GM12874 (cell line): ENCODE measurements around the gene ALKBH3.

Experiments
- TF ChIP-seq, protein P1 (sequence below): IDR thresholded peaks from 2 replicates; pipeline ENCODE4 v1.5.1; 2011; ENCODE audit warnings: low read depth, mild to moderate bottlenecking, control low read depth, low read length, moderate library complexity; ENCODE audit not compliant: insufficient read depth

The ALKBH3 gene

DNA sequence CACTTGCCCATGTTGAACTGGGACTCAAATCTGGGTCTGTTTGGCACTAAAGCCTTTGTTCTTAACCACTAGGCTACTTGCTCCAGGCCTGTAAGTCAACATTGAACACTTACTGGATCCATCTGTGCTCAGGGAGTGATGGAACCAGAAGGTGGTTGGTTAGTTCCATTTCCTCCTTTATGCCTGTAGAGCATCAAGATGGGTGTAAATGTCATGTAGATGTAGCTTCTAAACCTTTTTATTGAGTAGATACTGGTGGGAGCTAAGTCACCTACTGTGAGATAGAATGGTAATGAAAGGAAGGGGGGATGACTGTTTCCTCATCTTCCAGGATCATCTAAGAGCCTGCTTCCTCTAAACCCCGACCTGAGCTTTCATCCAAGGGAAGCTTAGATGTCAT lies 38.6 kb upstream of the ALKBH3 start:
- TF ChIP-seq, protein P1, sequence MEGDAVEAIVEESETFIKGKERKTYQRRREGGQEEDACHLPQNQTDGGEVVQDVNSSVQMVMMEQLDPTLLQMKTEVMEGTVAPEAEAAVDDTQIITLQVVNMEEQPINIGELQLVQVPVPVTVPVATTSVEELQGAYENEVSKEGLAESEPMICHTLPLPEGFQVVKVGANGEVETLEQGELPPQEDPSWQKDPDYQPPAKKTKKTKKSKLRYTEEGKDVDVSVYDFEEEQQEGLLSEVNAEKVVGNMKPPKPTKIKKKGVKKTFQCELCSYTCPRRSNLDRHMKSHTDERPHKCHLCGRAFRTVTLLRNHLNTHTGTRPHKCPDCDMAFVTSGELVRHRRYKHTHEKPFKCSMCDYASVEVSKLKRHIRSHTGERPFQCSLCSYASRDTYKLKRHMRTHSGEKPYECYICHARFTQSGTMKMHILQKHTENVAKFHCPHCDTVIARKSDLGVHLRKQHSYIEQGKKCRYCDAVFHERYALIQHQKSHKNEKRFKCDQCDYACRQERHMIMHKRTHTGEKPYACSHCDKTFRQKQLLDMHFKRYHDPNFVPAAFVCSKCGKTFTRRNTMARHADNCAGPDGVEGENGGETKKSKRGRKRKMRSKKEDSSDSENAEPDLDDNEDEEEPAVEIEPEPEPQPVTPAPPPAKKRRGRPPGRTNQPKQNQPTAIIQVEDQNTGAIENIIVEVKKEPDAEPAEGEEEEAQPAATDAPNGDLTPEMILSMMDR, result no peak

DNA sequence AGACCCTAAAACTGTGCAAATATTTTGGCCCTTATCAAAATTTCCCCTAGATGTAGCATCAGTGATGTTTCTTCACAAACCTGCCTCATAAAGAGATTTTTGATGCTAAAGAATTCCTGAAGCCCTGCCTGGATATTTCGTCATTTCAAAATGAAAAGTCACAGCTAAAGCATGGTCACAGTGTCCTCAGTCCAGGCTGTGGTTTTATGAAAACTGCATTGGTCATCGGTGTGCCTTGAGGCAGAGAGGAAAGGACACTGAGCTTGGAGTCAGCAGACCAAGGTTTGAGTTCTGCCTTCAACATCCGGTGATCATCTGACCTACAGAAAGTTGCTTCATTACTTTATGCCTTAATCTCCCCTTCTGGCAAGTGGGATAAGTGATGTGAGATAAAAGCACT lies 34.8 kb upstream of the ALKBH3 start:
- TF ChIP-seq, protein P1, result no peak

DNA sequence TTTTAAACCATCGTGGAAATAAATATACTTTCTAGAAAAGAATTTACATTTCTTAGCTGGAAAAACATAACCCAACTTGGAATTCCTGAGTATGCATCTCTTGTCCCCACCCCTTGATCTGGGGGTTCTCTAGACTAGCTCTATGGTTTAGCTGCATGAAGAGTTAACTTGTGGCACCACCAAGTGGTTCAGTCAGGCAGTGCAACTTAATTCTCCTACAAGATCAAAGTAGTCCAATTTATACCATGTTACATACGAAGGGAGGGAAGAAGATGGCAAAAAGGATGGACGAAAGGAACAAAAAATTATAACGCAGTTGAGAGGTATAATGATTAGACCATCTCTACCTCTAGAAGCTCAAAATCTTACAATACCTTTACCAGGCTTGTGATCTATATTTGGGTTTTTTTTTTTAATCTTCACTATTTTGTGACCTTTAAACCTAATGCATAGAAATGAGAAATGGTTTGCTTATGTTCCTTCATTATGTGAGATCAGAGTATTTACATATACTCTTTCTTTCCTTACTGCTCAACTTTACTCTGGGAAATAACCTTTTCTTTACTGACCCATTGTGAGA lies 28.5 kb upstream of the ALKBH3 start:
- TF ChIP-seq, protein P1, result peak; percentile 62

DNA sequence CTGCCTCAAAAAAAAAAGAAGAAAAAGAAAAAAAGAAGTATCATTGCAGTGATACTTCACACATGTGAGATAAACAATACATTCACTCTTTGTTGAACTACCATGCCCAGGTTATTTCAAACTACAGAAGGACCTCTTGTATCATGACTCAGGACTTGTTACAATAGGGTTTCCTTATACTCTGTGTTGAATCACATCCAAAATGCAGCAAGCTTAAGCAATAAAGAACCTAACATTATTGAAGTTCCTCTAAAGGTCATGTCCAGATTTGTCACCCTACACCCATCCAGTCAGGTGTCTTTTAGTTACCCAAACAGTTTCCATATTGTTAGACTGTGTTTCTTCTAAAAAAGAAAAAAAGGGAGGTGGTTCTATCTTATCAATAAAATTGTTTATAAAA lies 26.9 kb upstream of the ALKBH3 start:
- TF ChIP-seq, protein P1, result no peak

DNA sequence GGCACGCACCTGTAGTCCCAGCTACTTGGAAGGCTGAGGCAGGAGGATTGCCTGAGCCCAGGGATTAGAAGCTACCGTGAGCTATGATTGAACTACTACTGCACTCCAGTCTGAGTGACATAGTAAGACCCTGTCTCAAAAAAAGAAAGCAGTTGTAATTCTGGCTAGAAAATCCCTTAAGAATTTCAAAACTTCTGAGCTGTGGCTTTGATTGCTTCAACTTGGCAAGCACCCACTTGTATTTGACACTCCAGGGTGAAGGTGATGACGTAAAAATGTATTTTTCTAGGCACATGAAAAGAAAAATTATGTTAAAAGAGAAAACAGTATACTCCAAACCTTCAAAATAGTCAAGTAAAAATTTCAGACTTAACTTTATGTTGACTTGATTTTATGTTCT lies 23.6 kb upstream of the ALKBH3 start:
- TF ChIP-seq, protein P1, result no peak

DNA sequence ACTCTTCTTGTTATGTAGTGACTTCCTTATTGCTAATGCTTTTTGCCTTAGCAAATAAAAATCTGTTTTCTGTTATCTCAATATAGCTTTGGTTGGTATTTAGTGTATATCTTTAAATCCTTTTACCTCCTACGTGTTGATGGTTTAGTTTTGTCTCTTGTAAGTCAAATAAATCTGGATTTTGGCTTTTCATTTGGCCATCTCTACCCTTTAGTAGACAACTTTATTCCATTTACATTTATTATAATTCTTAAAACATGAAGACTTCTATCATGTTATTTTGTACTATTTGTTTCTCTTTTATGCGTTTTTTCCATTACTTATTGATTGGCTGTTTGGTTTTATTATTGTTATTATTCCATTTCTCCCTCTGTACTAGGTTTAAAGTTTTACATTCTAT lies 19.5 kb upstream of the ALKBH3 start:
- TF ChIP-seq, protein P1, result no peak

DNA sequence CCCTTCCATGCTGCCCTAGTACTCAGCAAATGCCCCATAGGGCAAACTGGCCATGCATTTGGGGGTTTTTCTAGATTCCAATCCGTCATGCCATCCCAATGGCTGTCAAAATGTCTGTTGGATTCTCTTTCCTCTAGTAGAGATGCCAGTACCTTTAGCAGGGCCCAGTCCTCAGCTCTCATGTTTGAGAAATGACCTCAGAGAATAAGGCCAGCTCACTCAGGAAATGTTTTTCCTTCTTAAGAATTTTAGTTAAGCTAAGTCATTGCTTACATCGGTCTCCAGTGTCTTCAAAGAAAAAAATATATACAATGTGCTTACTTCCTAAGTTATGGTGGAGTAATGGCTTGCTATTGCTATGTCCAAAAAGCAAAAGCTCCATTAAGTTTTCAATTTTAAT lies 14.1 kb upstream of the ALKBH3 start:
- TF ChIP-seq, protein P1, result no peak
